HG02870 (cell line): ENCODE measurements around the gene SLC16A12.
"Not testable (repeated sequence)": the region's sequence is repeated elsewhere in the genome, so short reads cannot be mapped to it uniquely, and the experiment has no call there.

ENCODE experiments used
- ATAC-seq: cut with Tn5 transposase; IDR thresholded peaks from one replicate; pipeline ENCODE4 v1.9.1; 2021; ENCODE audit warnings: mild to moderate bottlenecking, moderate library complexity; ENCODE audit not compliant: unreplicated experiment

The SLC16A12 gene

GRCh38 chr10:89474452-89474851, 60.9 kb downstream of the SLC16A12 start:
- ATAC-seq, result no peak

- ATAC-seq, result no peak
Measured at GRCh38 chr10:89471110-89471809, 64.1 kb downstream of the SLC16A12 start.

GRCh38 chr10:89470628-89471027, 64.8 kb downstream of the SLC16A12 start:
- ATAC-seq, result no peak

GRCh38 chr10:89469517-89469916, 65.9 kb downstream of the SLC16A12 start:
- no peak for ATAC-seq

- no peak for ATAC-seq
Measured at GRCh38 chr10:89468191-89468965, 67.0 kb downstream of the SLC16A12 start.

GRCh38 chr10:89466599-89467035, 68.8 kb downstream of the SLC16A12 start:
- no peak for ATAC-seq

GRCh38 chr10:89465196-89465595, 70.2 kb downstream of the SLC16A12 start:
- no peak for ATAC-seq

- ATAC-seq, result no peak
Measured at GRCh38 chr10:89463846-89464537, 71.4 kb downstream of the SLC16A12 start.

- ATAC-seq, result no peak
Measured at GRCh38 chr10:89458784-89459183, 76.6 kb downstream of the SLC16A12 start.

GRCh38 chr10:89458291-89458690, 77.1 kb downstream of the SLC16A12 start:
- no peak for ATAC-seq

- no peak for ATAC-seq
Measured at GRCh38 chr10:89454561-89455347, 80.6 kb downstream of the SLC16A12 start.

GRCh38 chr10:89452193-89452592, 83.2 kb downstream of the SLC16A12 start:
- no peak for ATAC-seq

- no peak for ATAC-seq
Measured at GRCh38 chr10:89450901-89451300, 84.5 kb downstream of the SLC16A12 start.

GRCh38 chr10:89444819-89445218, 90.6 kb downstream of the SLC16A12 start:
- not testable (repeated sequence) for ATAC-seq

- no peak for ATAC-seq
Measured at GRCh38 chr10:89442289-89442688, 93.1 kb downstream of the SLC16A12 start.

GRCh38 chr10:89440226-89441009, 95.0 kb downstream of the SLC16A12 start:
- no peak for ATAC-seq

GRCh38 chr10:89438525-89438924, 96.9 kb downstream of the SLC16A12 start:
- ATAC-seq, result no peak

- ATAC-seq, result no peak
Measured at GRCh38 chr10:89431977-89432376, 103.4 kb downstream of the SLC16A12 start.

GRCh38 chr10:89428877-89429276, 106.5 kb downstream of the SLC16A12 start:
- no peak for ATAC-seq

- ATAC-seq, result no peak
Measured at GRCh38 chr10:89427629-89428028, 107.8 kb downstream of the SLC16A12 start.
